ENCODE data around the gene ARL4D. TPM values are rescaled to one million over a fixed set of nuclear protein-coding genes. Genes with fewer than 3 reads are reported as not detected.

The ARL4D gene
- total and polyA plus RNA-seq, 2 of the 8 experiments (the other 6 are each of a cell fraction or from before 2014, with no cell fraction given) = 8.4 to 9.2 TPM

- no peaks in the 10 kb centered on the region for H3K79me1 ChIP-seq (ENCODE audit: low read depth, low read length)
- H3K9ac ChIP-seq (replicated peaks in 1 of 4; ENCODE audit: extremely low read depth in 1 of 4, low read depth in 3 of 4, low read length in 3 of 4) = no peak overlapping the region
- no peak overlapping the region for H3K4me3 ChIP-seq (ENCODE audit: extremely low read depth in 1 of 4, insufficient read depth in 2 of 4, low read depth in 3 of 4, low read length in 4 of 4)
- H3K23me2 ChIP-seq (ENCODE audit: low read depth, low read length) = no peaks in the 10 kb centered on the region
- no peak overlapping the region for H2BK12ac ChIP-seq (ENCODE audit: low read depth, low read length)
- DNase-seq (ENCODE audit: low read depth in 1 of 2, low spot score in 2 of 2) (no peak), FAIRE-seq (no peak)
- WGBS, 2 experiments (ENCODE audit: extremely low coverage in 1 of 2, insufficient coverage in 1 of 2, insufficient read length in 1 of 2, insufficient replicate concordance in 2 of 2, low coverage in 1 of 2, low lambda C conversion rate in 2 of 2, missing lambda C conversion rate in 1 of 2) = 78% methylated on average over 5 of the region's 5 CpGs; no CpG with 5 or more reads in 1 of the 2 experiments
- H2BK120ac ChIP-seq (replicated peaks; ENCODE audit: low read depth, low read length) = no peak overlapping the region
- no peak overlapping the region for H3K18ac ChIP-seq (ENCODE audit: extremely low read depth, low read length)
- H3K14ac ChIP-seq (ENCODE audit: insufficient read length) = no peak overlapping the region
- H3K4me2 ChIP-seq (ENCODE audit: insufficient read depth in 1 of 2, low read depth in 2 of 2, low read length in 2 of 2) = no peak overlapping the region
- no peaks in the 10 kb centered on the region for H3K9me3 ChIP-seq (ENCODE audit: insufficient read depth in 2 of 2, low read depth in 1 of 2, low read length in 1 of 2)
- H3K27ac ChIP-seq (ENCODE audit: low read depth, low read length) = no peak overlapping the region
- H3K56ac ChIP-seq (replicated peaks; ENCODE audit: insufficient read length, low read depth, low read length) = no peak overlapping the region
- no peaks in the 10 kb centered on the region for H3K79me2 ChIP-seq (ENCODE audit: control insufficient read depth in 1 of 2, insufficient read depth in 2 of 2, low read length in 2 of 2)
- H2BK5ac ChIP-seq (ENCODE audit: low read depth, low read length) = no peak overlapping the region
- no peaks in the 10 kb centered on the region for H4K20me1 ChIP-seq (replicated peaks in 1 of 2; ENCODE audit: control insufficient read depth in 1 of 2, insufficient read depth in 2 of 2, low read length in 2 of 2)
- no peak overlapping the region for H4K8ac ChIP-seq (ENCODE audit: extremely low read depth, insufficient read depth, low read length)
- H2AFZ ChIP-seq (ENCODE audit: low read length) = no peak overlapping the region
- TF ChIP-seq POU5F1 (IDR thresholded peaks at IDR 0.05; ENCODE audit: low read depth, low read length) (no peak), SIN3A (conservative IDR thresholded peaks at IDR 0.05 in 1 of 2, IDR thresholded peaks at IDR 0.05 in 1 of 2; ENCODE audit: low read depth in 1 of 2, low read length in 2 of 2) (no peak), RNF2 (IDR thresholded peaks at IDR 0.05; ENCODE audit: borderline replicate concordance, low read depth, low read length, missing control alignments, poor library complexity, severe bottlenecking) (no peak), SUZ12 (IDR thresholded peaks at IDR 0.05; ENCODE audit: low read length) (no peak), RAD21 (IDR thresholded peaks at IDR 0.05 in 1 of 2, conservative IDR thresholded peaks at IDR 0.05 in 1 of 2; ENCODE audit: low read depth in 2 of 2, low read length in 2 of 2) (no peak), E2F6 (IDR thresholded peaks at IDR 0.05) (no peak), RBBP5 (IDR thresholded peaks at IDR 0.05; ENCODE audit: borderline replicate concordance, low read depth, low read length) (no peak), SP4 (IDR thresholded peaks at IDR 0.05; ENCODE audit: low read length) (no peak), SIX5 (IDR thresholded peaks at IDR 0.05; ENCODE audit: low read depth, low read length) (no peak)
- no peak overlapping the region for H3K4ac ChIP-seq (replicated peaks; ENCODE audit: insufficient read length, low read depth, low read length)
- no peak overlapping the region for H2BK20ac ChIP-seq (ENCODE audit: low read length)
- no peak overlapping the region for H3K23ac ChIP-seq (ENCODE audit: insufficient read length)
- H4K5ac ChIP-seq (ENCODE audit: insufficient read length, low read depth, low read length) = no peak overlapping the region
- H2BK15ac ChIP-seq (ENCODE audit: low read length) = no peak overlapping the region
- ChIA-PET POLR2A (ENCODE audit: partially characterized antibody) (interaction anchor here (0.8 kb wide), 1 partner anchor 13 kb away, joined by 3 read pairs; no protein-coding TSS in a partner anchor), CTCF (ENCODE audit: partially characterized antibody) (no interaction called here)
- no peaks in the 10 kb centered on the region for H3K36me3 ChIP-seq (ENCODE audit: control insufficient read depth in 2 of 4, insufficient read depth in 4 of 4, low read length in 3 of 4)
- no peaks in the 10 kb centered on the region for H3K27me3 ChIP-seq (replicated peaks in 1 of 4; ENCODE audit: control insufficient read depth in 3 of 4, extremely low read depth in 1 of 4, insufficient read depth in 3 of 4, low read length in 3 of 4)
- H4K91ac ChIP-seq (replicated peaks; ENCODE audit: insufficient read length, low read length) = no peak overlapping the region
- H2AK5ac ChIP-seq (ENCODE audit: low read depth, low read length) = no peak overlapping the region
- H3K4me1 ChIP-seq (replicated peaks in 1 of 4; ENCODE audit: control insufficient read depth in 3 of 4, insufficient read depth in 4 of 4, low read length in 3 of 4) = peaks cover 0 to 3% (median 0%) of the 10 kb centered on the region in 4 experiments; a peak in 2 of 7 replicates
Measured at GRCh38 chr17:43381621-43382020, 17.2 kb upstream of the ARL4D start.
